H9 (cell line): ENCODE measurements around the gene TBC1D10B. TPM values are rescaled to one million over a fixed set of nuclear protein-coding genes. Genes with fewer than 3 reads are reported as not detected.

Source experiments
- DNase-seq: peaks from one replicate; pipeline ENCODE4 v3.0.0-alpha.2; 2017
- H2AFZ ChIP-seq: one replicate; pipeline ENCODE4 v1.6.1; 2013; ENCODE audit warnings: mild to moderate bottlenecking, low read length, control low read depth, moderate library complexity
- H2AK5ac ChIP-seq: 2 replicates; pipeline ENCODE4 v1.6.1; 2013; ENCODE audit warnings: low read length, control low read depth, mixed read lengths; ENCODE audit not compliant: insufficient read length
- H2BK120ac ChIP-seq: one replicate; pipeline ENCODE4 v1.6.1; 2013; ENCODE audit warnings: low read depth, mild to moderate bottlenecking, low read length, control low read depth, inconsistent platforms; ENCODE audit not compliant: poor library complexity, severe bottlenecking
- H2BK12ac ChIP-seq: 2 replicates; pipeline ENCODE4 v1.6.1; 2013; ENCODE audit warnings: low read length, control low read depth, mixed read lengths, low read depth; ENCODE audit not compliant: insufficient read length
- H2BK15ac ChIP-seq: 2 replicates; pipeline ENCODE4 v1.6.1; 2013; ENCODE audit warnings: low read depth, low read length, control low read depth
- H2BK20ac ChIP-seq: one replicate; pipeline ENCODE4 v1.6.1; 2013; ENCODE audit warnings: low read depth, mild to moderate bottlenecking, low read length, control low read depth, inconsistent platforms; ENCODE audit not compliant: poor library complexity, severe bottlenecking
- H2BK5ac ChIP-seq: 2 replicates; pipeline ENCODE4 v1.6.1; 2013; ENCODE audit warnings: low read length, control low read depth, mixed read lengths; ENCODE audit not compliant: insufficient read length
- H3K14ac ChIP-seq: 2 replicates; pipeline ENCODE4 v1.6.1; 2013; ENCODE audit warnings: low read length, control low read depth; ENCODE audit not compliant: insufficient read depth
- H3K18ac ChIP-seq: 2 replicates; pipeline ENCODE4 v1.6.1; 2013; ENCODE audit warnings: low read depth, mild to moderate bottlenecking, mixed read lengths, low read length, control low read depth; ENCODE audit not compliant: insufficient read length
- H3K23ac ChIP-seq: 2 replicates; pipeline ENCODE4 v1.6.1; 2013; ENCODE audit warnings: low read length, control low read depth, mixed read lengths, low read depth; ENCODE audit not compliant: insufficient read length
- H3K23me2 ChIP-seq: 2 replicates; pipeline ENCODE4 v1.6.1; 2013; ENCODE audit warnings: low read depth, mild to moderate bottlenecking, mixed read lengths, low read length, control low read depth; ENCODE audit not compliant: insufficient read length, poor library complexity, severe bottlenecking
- H3K27ac ChIP-seq: 2 replicates; pipeline ENCODE4 v1.5.1; 2013; ENCODE audit warnings: low read length, control low read depth, mixed read lengths, low read depth; ENCODE audit not compliant: insufficient read length
- H3K27me3 ChIP-seq: 2 replicates; pipeline ENCODE4 v1.6.1; 2013; ENCODE audit warnings: low read length, control low read depth, inconsistent platforms; ENCODE audit not compliant: insufficient read depth
- H3K4ac ChIP-seq: 2 replicates; pipeline ENCODE4 v1.6.1; 2013; ENCODE audit warnings: low read depth, mild to moderate bottlenecking, control low read depth, inconsistent platforms, low read length, moderate library complexity
- H3K4me1 ChIP-seq: 2 replicates; pipeline ENCODE4 v1.6.1; 2013; ENCODE audit warnings: low read length, control low read depth, inconsistent platforms; ENCODE audit not compliant: insufficient read depth
- H3K4me2 ChIP-seq: 2 replicates; pipeline ENCODE4 v1.6.1; 2013; ENCODE audit warnings: low read length, control low read depth, mixed read lengths; ENCODE audit not compliant: insufficient read length, insufficient read depth
- H3K56ac ChIP-seq: 2 replicates; pipeline ENCODE4 v1.6.1; 2013; ENCODE audit warnings: low read depth, mild to moderate bottlenecking, mixed read lengths, low read length, control low read depth; ENCODE audit not compliant: insufficient read length
- H3K79me1 ChIP-seq: 2 replicates; pipeline ENCODE4 v1.6.1; 2013; ENCODE audit warnings: low read depth, mild to moderate bottlenecking, moderate library complexity, low read length, control low read depth, inconsistent platforms; ENCODE audit not compliant: insufficient read depth, poor library complexity, severe bottlenecking
- H3K79me2 ChIP-seq: 2 replicates; pipeline ENCODE4 v1.6.1; 2013; ENCODE audit warnings: low read length, control low read depth, inconsistent platforms; ENCODE audit not compliant: insufficient read depth
- H3K9ac ChIP-seq: 2 replicates; pipeline ENCODE4 v1.6.1; 2013; ENCODE audit warnings: low read length, control low read depth, mixed read lengths; ENCODE audit not compliant: insufficient read length; ENCODE audit errors: extremely low read depth
- H3K9me3 ChIP-seq: one replicate; pipeline ENCODE4 v1.6.1; 2013; ENCODE audit warnings: low read depth, low read length, inconsistent platforms; ENCODE audit not compliant: control insufficient read depth
- H3T11ph ChIP-seq: one replicate; pipeline ENCODE4 v1.6.1; 2013; ENCODE audit warnings: mild to moderate bottlenecking, low read length, control low read depth, inconsistent platforms
- H4K20me1 ChIP-seq: one replicate; pipeline ENCODE4 v1.6.1; 2013; ENCODE audit not compliant: control insufficient read depth, insufficient read length, insufficient read depth
- H4K5ac ChIP-seq: 2 replicates; pipeline ENCODE4 v1.6.1; 2013; ENCODE audit warnings: low read depth, mild to moderate bottlenecking, mixed read lengths, low read length, control low read depth; ENCODE audit not compliant: insufficient read length
- H4K8ac ChIP-seq: replicated peaks from 2 replicates; pipeline ENCODE4 v1.6.1; 2013; ENCODE audit warnings: low read length, control low read depth, mixed read lengths, low read depth; ENCODE audit not compliant: insufficient read length
- H4K91ac ChIP-seq: 2 replicates; pipeline ENCODE4 v1.6.1; 2013; ENCODE audit warnings: low read depth, mild to moderate bottlenecking, moderate library complexity, mixed read lengths, low read length, control low read depth; ENCODE audit not compliant: insufficient read length
- H3K27ac Mint-ChIP-seq, 3 experiments: 2 replicates in 2 of 3; 3 replicates in 1 of 3; pipeline ENCODE4 v1.8.0; 2020 to 2021; ENCODE audit warnings: mixed read lengths in 3 of 3, mild to moderate bottlenecking in 1 of 3, moderate library complexity in 1 of 3
- H3K27me3 Mint-ChIP-seq: 2 replicates; pipeline ENCODE4 v1.8.0; 2021; ENCODE audit warnings: low read depth, mild to moderate bottlenecking, moderate library complexity, mixed read lengths
- H3K36me3 Mint-ChIP-seq, 3 experiments: 2 replicates in 2 of 3; 3 replicates in 1 of 3; pipeline ENCODE4 v1.8.0; 2020 to 2021; ENCODE audit warnings: low read depth in 3 of 3, mixed read lengths in 3 of 3; ENCODE audit not compliant: insufficient read depth in 1 of 3
- H3K4me1 Mint-ChIP-seq, 2 experiments: 2 replicates each; pipeline ENCODE4 v1.8.0; 2020; ENCODE audit warnings: mixed read lengths in 2 of 2
- H3K4me3 Mint-ChIP-seq, 2 experiments: 2 replicates in 1 of 2; 3 replicates in 1 of 2; pipeline ENCODE4 v1.8.0; 2020 to 2021; ENCODE audit warnings: mild to moderate bottlenecking in 2 of 2, mixed read lengths in 2 of 2, moderate library complexity in 1 of 2
- H3K9me3 Mint-ChIP-seq, 2 experiments: 2 replicates in 1 of 2; 3 replicates in 1 of 2; pipeline ENCODE4 v1.8.0; 2020; ENCODE audit warnings: mild to moderate bottlenecking in 2 of 2, mixed read lengths in 2 of 2, moderate library complexity in 1 of 2
- CTCF ChIP-seq: fragments of 200-600 bp; sonication (generic); conservative IDR thresholded peaks from 3 replicates; pipeline ENCODE4 v1.8.0; 2021; ENCODE audit warnings: antibody characterized with exemption, mild to moderate bottlenecking
- WGBS: extraction: QIAGEN DNeasy Blood & Tissue Kit; methylation state at CpG from one replicate; pipeline ENCODE4 v1.1.7; 2013; ENCODE audit warnings: missing lambda C conversion rate, low lambda C conversion rate, mixed read lengths; ENCODE audit not compliant: insufficient read length; ENCODE audit errors: extremely low coverage; 5-methylcytosine and 5-hydroxymethylcytosine counted together
- total RNA-seq: library from RNA; stranded (reverse); gene quantifications from 2 replicates; pipeline ENCODE4 v1.2.1, GENCODE V29; 2021

TBC1D10B gene
- total RNA-seq, 1 experiment from 2014 or later, result 25.6 TPM

DNA sequence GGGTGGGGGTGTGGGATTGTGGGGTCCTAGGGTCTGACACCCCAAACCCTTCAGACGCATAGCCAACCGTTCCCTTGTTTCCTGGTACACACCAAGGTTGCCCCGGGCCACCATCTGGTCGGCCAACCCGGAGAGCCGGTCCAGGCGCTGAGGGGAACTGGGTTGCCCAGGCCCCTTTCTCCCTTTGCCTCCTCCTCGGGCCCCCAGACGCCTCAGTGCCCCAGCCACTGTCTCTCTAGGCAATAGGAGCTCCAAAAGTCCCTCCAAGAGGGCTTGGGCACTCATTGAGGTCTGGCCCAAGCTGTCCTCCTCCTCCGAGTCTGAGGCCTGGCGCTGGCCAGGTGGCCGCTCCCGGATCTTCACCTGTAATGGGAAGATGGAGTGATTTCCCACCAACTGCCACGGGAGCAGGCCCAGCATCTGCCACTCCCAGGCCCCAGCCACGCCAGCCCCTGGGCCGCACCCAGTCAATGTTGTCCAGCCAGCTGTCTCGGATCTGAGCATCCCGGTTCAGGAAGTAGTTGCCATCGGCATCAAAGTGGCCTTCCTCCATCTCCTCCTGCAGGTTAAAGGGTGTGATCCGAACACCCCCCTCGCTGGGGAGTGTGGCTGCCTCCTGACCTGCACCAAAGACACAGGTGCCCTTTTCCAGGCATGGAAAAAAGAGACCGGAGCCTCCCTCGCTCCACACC lies 16.7 kb downstream of the TBC1D10B start:
- no CpG with 5 or more reads among the region's 23 CpGs for WGBS
- Mint-ChIP-seq H3K4me1 (peaks cover 19 to 27% of the 10 kb centered on the region in 2 experiments), H3K36me3 (peaks cover 27 to 70% (median 63%) of the 10 kb centered on the region in 3 experiments; a peak in 6 of 7 replicates), H3K9me3 (no peaks in the 10 kb centered on the region), H3K4me3 (peak overlapping the region; percentile 95 to 98), H3K27me3 (no peaks in the 10 kb centered on the region; the same call in 1 of the 2 replicates), H3K27ac (no peak overlapping the region)
- H3K4me1 ChIP-seq, result no peaks in the 10 kb centered on the region
- H3K23me2 ChIP-seq, result peaks cover 13% of the 10 kb centered on the region
- H2AFZ ChIP-seq, result no peak overlapping the region
- no peaks in the 10 kb centered on the region for H3K27me3 ChIP-seq
- no peak overlapping the region for H3K4ac ChIP-seq
- DNase-seq, result no peak
- no peak overlapping the region for H3K27ac ChIP-seq
- H3K56ac ChIP-seq, result no peak overlapping the region
- H4K8ac ChIP-seq, result no peak overlapping the region
- no peak overlapping the region for H2BK15ac ChIP-seq
- no peaks in the 10 kb centered on the region for H3K9me3 ChIP-seq
- H3K23ac ChIP-seq, result no peak overlapping the region
- TF ChIP-seq CTCF, result no peak
- no peak overlapping the region for H2BK120ac ChIP-seq
- no peak overlapping the region for H2BK5ac ChIP-seq
- peak overlapping the region; percentile 96 for H3K4me2 ChIP-seq
- no peak overlapping the region for H4K5ac ChIP-seq
- H3K79me1 ChIP-seq, result peaks cover 8% of the 10 kb centered on the region
- H2BK12ac ChIP-seq, result no peak overlapping the region
- H3K14ac ChIP-seq, result no peak overlapping the region
- no peak overlapping the region for H3K18ac ChIP-seq
- peaks cover 3% of the 10 kb centered on the region; the same call in 1 of the 2 replicates for H3K79me2 ChIP-seq
- no peak overlapping the region for H3T11ph ChIP-seq
- no peak overlapping the region for H4K91ac ChIP-seq
- H2AK5ac ChIP-seq, result no peak overlapping the region
- peak overlapping the region; percentile 7 for H3K9ac ChIP-seq
- no peak overlapping the region for H2BK20ac ChIP-seq
- H4K20me1 ChIP-seq, result no peaks in the 10 kb centered on the region
